SK-N-MC (cell line): Measurements from ENCODE around the gene POLH.

Source experiments
- EZH2 ChIP-seq: fragments of 200-600 bp; sonication (generic); IDR thresholded peaks from one replicate; pipeline ENCODE4 v1.6.1; 2017; ENCODE audit warnings: antibody characterized with exemption
- POLR2AphosphoS5 ChIP-seq: IDR thresholded peaks from 2 replicates; pipeline ENCODE4 v1.6.1; 2012; ENCODE audit warnings: mild to moderate bottlenecking, low read depth, low read length, borderline replicate concordance

DNA sequence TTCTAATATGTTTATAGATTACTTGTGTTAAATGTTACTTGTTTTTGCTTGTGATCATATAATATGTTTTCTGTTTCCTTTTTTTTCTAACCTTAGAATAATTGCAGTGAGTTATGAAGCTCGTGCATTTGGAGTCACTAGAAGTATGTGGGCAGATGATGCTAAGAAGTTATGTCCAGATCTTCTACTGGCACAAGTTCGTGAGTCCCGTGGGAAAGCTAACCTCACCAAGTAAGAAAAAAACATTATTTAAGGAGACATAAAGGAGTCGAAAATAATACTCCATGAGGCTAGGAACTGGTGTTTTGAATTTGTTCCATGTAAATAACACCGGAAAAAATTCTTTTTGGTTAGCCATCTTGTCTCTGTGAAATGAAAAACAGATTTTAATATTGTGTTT is 6.9 kb downstream of the POLH start:
- no peak for TF ChIP-seq EZH2
- TF ChIP-seq POLR2AphosphoS5 = no peak
